Heart left ventricle (tissue), 16 donors: ENCODE results near the gene OXSR1. TPM values are rescaled to one million over a fixed set of nuclear protein-coding genes. Genes with fewer than 3 reads are reported as not detected.

ENCODE experiments used
- ATAC-seq, 4 donors: fragments of 200-7000 bp; cut with Tn5 transposase; one replicate each; pipeline ENCODE4 v1.9.1; 2020 to 2022; ENCODE audit warnings: moderate library complexity in 4 of 4, mild to moderate bottlenecking in 3 of 4, moderate number of reproducible peaks in 1 of 4
- DNase-seq, 5 donors: peaks; one replicate each; pipeline ENCODE4 v3.0.0-alpha.2; 2020
- H3K27ac ChIP-seq, 12 donors: fragments of 200-600 bp; sonication (generic) in 4 of 12; one replicate each; pipeline versions ENCODE4 v1.5.0 to v1.8.0; 2016 to 2022; ENCODE audit warnings: mild to moderate bottlenecking in 2 of 12
- H3K27me3 ChIP-seq, 9 donors: fragments of 200-600 bp; sonication (generic) in 2 of 9; one replicate each; pipeline versions ENCODE4 v1.5.1 to v1.8.0; 2016 to 2022; ENCODE audit warnings: mild to moderate bottlenecking in 3 of 9
- H3K36me3 ChIP-seq, 9 donors: fragments of 200-600 bp; sonication (generic) in 2 of 9; one replicate each; pipeline versions ENCODE4 v1.5.0 to v1.8.0; 2018 to 2022; ENCODE audit warnings: mild to moderate bottlenecking in 2 of 9
- H3K4me1 ChIP-seq, 12 donors: fragments of 200-600 bp; sonication (generic) in 4 of 12; one replicate each; pipeline versions ENCODE4 v1.5.0 to v1.8.0; 2016 to 2022; ENCODE audit warnings: mild to moderate bottlenecking in 3 of 12
- H3K4me3 ChIP-seq, 12 donors: fragments of 200-600 bp; sonication (generic) in 4 of 12; one replicate each; pipeline versions ENCODE4 v1.5.0 to v1.8.0; 2017 to 2022; ENCODE audit warnings: mild to moderate bottlenecking in 9 of 12, moderate library complexity in 4 of 12
- H3K9me3 ChIP-seq, 12 donors: fragments of 200-600 bp; sonication (generic) in 4 of 12; one replicate each; pipeline versions ENCODE4 v1.5.0 to v1.8.0; 2016 to 2022; ENCODE audit warnings: mild to moderate bottlenecking in 1 of 12
- POLR2A ChIP-seq, 2 donors: fragments of 450-650 bp; IDR thresholded peaks; one replicate each; pipeline ENCODE4 v1.6.1; 2017; ENCODE audit warnings: antibody characterized with exemption in 2 of 2, mild to moderate bottlenecking in 2 of 2, moderate library complexity in 2 of 2
- WGBS, 4 donors: extraction: QIAGEN DNeasy Blood & Tissue Kit in 2 of 4; methylation state at CpG; one replicate each; pipeline versions ENCODE4 v1.1.5 to v1.1.7; 2013 to 2018; 5-methylcytosine and 5-hydroxymethylcytosine counted together
- intact Hi-C, 10 donors: fragments of 100-400 bp; cut with DNase I; formaldehyde crosslinking; loops; one replicate each; pipeline versions ENCODE4 v1.11.1 to v1.14.2; 2022
- polyA plus RNA-seq, 2 donors: library from polyadenylated mRNA; stranded (reverse); fragments of 200-250 nt; gene quantifications; one replicate each; pipeline ENCODE4 v1.2.3, GENCODE V29; 2013
- total RNA-seq, 9 donors: library from RNA; depleted of rRNA in 2 of 9; stranded (reverse); fragments of >200 nt in 2 of 9; fragmentation: NEBNext Ultra II Directional in 3 of 9; extraction: Animal tissue kit (Norgen Biotek cat#: 25700) in 3 of 9; gene quantifications; one replicate each; pipeline versions ENCODE4 v1.1.0 to v1.2.4, GENCODE V29; 2016 to 2023
- TF ChIP-seq, protein P1 (sequence below), 12 donors: fragments of 200-600 bp; sonication (generic) in 4 of 12; IDR thresholded peaks; one replicate each; pipeline versions ENCODE4 v1.5.0 to v1.8.0; 2018 to 2022; ENCODE audit warnings: antibody characterized with exemption in 12 of 12, mild to moderate bottlenecking in 5 of 12
- donor health status: ischemic (EF 13 %, LVEDD 7.1; RV severe dilation, severe dysfunction).
- donor health status: healthy with polysubstance abuse.
- donor health status: DM: no; HTN: yes; CAD: no.
- donor health status: DM: no; HTN: no; CAD: no.
- donor health status: ischemic (EF 25% LVEDD 6.9; RV normal size, moderate dysfunction).
- donor health status: ischemic (EF 25% LVEDD 5.7; RV mildly dilated, moderate dysfunction).
- donor health status: healthy.
- donor health status: DM: yes; HTN: yes; CAD: no.
- donor health status: ischemic (EF 35%, LVEDD 5.7; RV mildly dilated, moderate dysfunction).
- donor health status: nonischemic (EF 11% LVEDD 7.7; RV severe dilation, severe dysfunction).
- donor health status: DM: yes; HTN: yes; CAD: no.
- donor health status: PGD.
- donor health status: ischemic (EF 29% LVEDD 5.4; RV normal size, mild dysfunction).
- donor health status: nonischemic (EF 23%, LVEDD 6.1; RV moderate dilation, normal function).

Gene OXSR1
- total and polyA plus RNA-seq, 11 donors: 10.4 to 38.3 (median 31.7) TPM

DNA sequence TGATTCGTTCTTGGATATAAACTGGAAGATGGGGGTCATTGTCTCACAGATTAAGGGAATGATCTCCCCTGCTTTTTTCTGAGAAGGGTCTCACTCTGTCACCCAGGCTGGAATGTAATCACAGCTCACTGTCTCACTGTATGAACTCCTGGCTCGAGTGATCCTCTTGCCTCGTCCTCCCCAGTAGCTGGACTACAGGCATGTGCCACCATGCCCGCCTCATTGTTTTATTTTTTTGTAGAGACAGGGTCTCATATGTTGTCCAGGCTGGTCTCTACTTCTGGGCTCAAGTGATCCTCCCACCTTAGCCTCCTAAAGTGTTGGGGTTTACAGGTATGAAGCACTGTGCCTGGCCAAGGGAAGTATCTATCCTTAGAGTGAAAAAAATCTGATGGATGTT lies 5.4 kb downstream of the OXSR1 start:
- Histone ChIP-seq H3K27ac (no peak overlapping the region), H3K9me3 (no peaks in the 10 kb centered on the region), H3K4me3 (no peak overlapping the region), H3K27me3 (no peaks in the 10 kb centered on the region), H3K4me1 (peaks cover 0 to 66% (median 16%) of the 10 kb centered on the region in 12 donors), H3K36me3 (no peaks in the 10 kb centered on the region)
- no peak for DNase-seq
- TF ChIP-seq, protein P1, sequence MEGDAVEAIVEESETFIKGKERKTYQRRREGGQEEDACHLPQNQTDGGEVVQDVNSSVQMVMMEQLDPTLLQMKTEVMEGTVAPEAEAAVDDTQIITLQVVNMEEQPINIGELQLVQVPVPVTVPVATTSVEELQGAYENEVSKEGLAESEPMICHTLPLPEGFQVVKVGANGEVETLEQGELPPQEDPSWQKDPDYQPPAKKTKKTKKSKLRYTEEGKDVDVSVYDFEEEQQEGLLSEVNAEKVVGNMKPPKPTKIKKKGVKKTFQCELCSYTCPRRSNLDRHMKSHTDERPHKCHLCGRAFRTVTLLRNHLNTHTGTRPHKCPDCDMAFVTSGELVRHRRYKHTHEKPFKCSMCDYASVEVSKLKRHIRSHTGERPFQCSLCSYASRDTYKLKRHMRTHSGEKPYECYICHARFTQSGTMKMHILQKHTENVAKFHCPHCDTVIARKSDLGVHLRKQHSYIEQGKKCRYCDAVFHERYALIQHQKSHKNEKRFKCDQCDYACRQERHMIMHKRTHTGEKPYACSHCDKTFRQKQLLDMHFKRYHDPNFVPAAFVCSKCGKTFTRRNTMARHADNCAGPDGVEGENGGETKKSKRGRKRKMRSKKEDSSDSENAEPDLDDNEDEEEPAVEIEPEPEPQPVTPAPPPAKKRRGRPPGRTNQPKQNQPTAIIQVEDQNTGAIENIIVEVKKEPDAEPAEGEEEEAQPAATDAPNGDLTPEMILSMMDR (IDR thresholded peaks at IDR 0.05): no peak
- no peak for TF ChIP-seq POLR2A (IDR thresholded peaks at IDR 0.05)
- WGBS, 4 donors: 81 to 89% (median 87%) methylated on average over 4 of the region's 4 CpGs
- intact Hi-C loops: no loop called here
- ATAC-seq: no peak

DNA sequence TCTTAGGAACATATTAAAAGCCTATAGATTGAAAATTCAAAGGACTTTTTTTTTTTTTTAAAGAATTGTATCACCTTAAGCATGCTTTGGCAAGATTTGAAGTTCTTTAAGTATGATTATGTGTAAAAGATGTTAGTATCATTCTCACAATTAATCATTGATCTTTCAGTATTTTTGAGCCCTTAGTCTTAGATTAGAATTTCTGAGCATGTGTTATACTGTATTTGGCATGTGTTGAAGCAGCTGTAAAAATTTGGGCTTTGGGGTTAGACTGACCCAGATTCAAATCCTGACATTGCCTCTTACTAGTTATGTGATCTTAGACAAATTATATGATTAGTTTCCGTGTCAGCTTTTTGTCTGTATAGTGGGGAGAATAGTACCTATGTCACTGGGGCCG lies 6.3 kb downstream of the OXSR1 start:
- peaks cover 0 to 60% (median 9%) of the 10 kb centered on the region in 12 donors for H3K4me1 ChIP-seq
- H3K27me3 ChIP-seq: no peaks in the 10 kb centered on the region
- DNase-seq (no peak), ATAC-seq (no peak)
- no peak overlapping the region for H3K27ac ChIP-seq
- H3K9me3 ChIP-seq: no peaks in the 10 kb centered on the region
- WGBS, 4 donors: 91 to 96% (median 93%) methylated on average over 2 of the region's 2 CpGs
- no peak overlapping the region for H3K4me3 ChIP-seq
- intact Hi-C loops: no loop called here
- no peaks in the 10 kb centered on the region for H3K36me3 ChIP-seq
- TF ChIP-seq, protein P1 (IDR thresholded peaks at IDR 0.05): no peak
- TF ChIP-seq POLR2A (IDR thresholded peaks at IDR 0.05): no peak

DNA sequence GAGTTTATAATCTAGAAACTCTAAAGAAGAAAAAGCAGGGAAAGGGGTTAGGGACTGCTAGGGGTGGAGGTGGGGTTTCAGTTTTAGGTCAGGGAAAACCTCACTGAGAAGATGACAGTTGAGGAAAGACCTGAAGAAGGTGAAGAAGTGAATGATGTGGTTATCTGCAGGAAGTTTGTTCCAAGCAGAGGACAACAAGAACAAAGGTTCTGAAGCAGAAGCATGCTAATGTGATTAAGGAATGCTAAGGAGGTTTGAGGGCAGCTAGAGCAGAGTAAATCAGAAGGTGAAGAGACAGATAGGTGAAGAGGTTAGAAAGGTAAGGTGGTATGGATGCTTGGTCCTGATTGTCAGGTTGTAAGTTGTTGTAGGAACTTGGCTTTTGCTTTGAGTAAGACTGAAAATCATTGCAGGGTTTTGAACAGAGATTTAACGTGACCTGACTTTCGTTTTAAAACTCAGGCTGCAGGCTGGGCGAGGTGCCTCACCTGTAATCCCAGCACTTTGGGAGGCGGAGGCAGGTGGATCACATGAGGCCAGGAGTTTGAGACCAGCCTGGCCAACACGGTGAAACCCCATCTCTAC lies 8.6 kb downstream of the OXSR1 start:
- WGBS, 4 donors: 87 to 93% (median 92%) methylated on average over 5 of the region's 5 CpGs
- no peak for ATAC-seq
- no peaks in the 10 kb centered on the region for H3K9me3 ChIP-seq

DNA sequence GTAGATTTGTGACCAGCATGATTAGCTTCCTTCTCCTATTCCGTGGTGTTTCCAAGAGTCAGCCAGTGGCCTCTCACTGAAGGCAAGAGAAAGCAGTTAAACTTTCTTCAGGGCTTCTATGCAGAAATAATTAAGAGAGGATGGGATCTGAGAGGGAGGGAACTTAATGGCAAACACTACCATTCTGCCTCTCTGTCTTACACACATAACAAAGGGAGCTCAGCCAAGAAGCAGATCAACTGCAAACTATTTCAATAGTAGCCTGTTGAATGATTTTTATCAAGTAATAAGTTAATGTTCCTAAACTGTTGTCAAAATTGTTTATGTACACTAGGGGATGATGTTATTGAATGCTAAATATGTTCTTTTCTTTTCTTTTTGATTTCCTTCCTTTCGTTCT lies 11.8 kb downstream of the OXSR1 start:
- Histone ChIP-seq H3K4me3 (no peak overlapping the region), H3K9me3 (no peaks in the 10 kb centered on the region), H3K36me3 (no peaks in the 10 kb centered on the region), H3K4me1 (peaks cover 0 to 30% (median 2%) of the 10 kb centered on the region in 12 donors), H3K27ac (no peak overlapping the region), H3K27me3 (no peaks in the 10 kb centered on the region)
- WGBS, 4 donors: 47 to 58% (median 52%) methylated on average over 2 of the region's 2 CpGs
- TF ChIP-seq, protein P1 (IDR thresholded peaks at IDR 0.05): no peak
- TF ChIP-seq POLR2A (IDR thresholded peaks at IDR 0.05): no peak
- ATAC-seq (no peak), DNase-seq (no peak)
- intact Hi-C loops: no loop called here

More for the DNA sequence above, 8.6 kb downstream of the OXSR1 start:
- H3K4me1 ChIP-seq: peaks cover 0 to 41% (median 2%) of the 10 kb centered on the region in 12 donors
- DNase-seq: no peak
- TF ChIP-seq, protein P1 (IDR thresholded peaks at IDR 0.05): no peak
- TF ChIP-seq POLR2A (IDR thresholded peaks at IDR 0.05): no peak
- no peaks in the 10 kb centered on the region for H3K36me3 ChIP-seq
- H3K27me3 ChIP-seq: no peaks in the 10 kb centered on the region
- H3K27ac ChIP-seq: no peak overlapping the region
- intact Hi-C loops: no loop called here
- H3K4me3 ChIP-seq: no peak overlapping the region
